Naive thymus-derived CD8-positive, alpha-beta T cell (primary cell): ENCODE results near the gene PTGES2. TPM values are rescaled to one million over a fixed set of nuclear protein-coding genes. Genes with fewer than 3 reads are reported as not detected.
A peak's percentile ranks its signal among the peaks of the same experiment; 100 is the strongest.
"Not testable (repeated sequence)": the region's sequence is repeated elsewhere in the genome, so short reads cannot be mapped to it uniquely, and the experiment has no call there.

Source experiments
- ATAC-seq, 2 donors: fragments of 150-1000 bp; cut with Tn5 transposase in 1 of 2; sonication (Bioruptor Pico), chemical (Tn5 transposase) in 1 of 2; 1 replicate in 1 of 2; 2 replicates in 1 of 2; pipeline ENCODE4 v1.10.0; 2021; ENCODE audit warnings: mild to moderate bottlenecking in 2 of 2, moderate library complexity in 2 of 2
- POLR2A ChIA-PET: fragments of 350-600 bp; sonication (Branson Sonifier 250); formaldehyde crosslinking; loops from one replicate; lab custom pipeline; 2021; ENCODE audit warnings: antibody characterized with exemption; lab: Charles Lee
- DNase-seq, 10 donors: peaks; one replicate each; pipeline versions ENCODE4 v3.0.0 to v3.0.0-alpha.2; 2020 to 2022
- H3K27ac Mint-ChIP-seq, 10 donors: one replicate each; pipeline ENCODE4 v1.8.0; 2020 to 2022; ENCODE audit warnings: mild to moderate bottlenecking in 10 of 10, mixed read lengths in 10 of 10, moderate library complexity in 4 of 10, inconsistent platforms in 1 of 10
- H3K27me3 Mint-ChIP-seq, 5 donors: one replicate each; pipeline ENCODE4 v1.8.0; 2021 to 2022; ENCODE audit warnings: mixed read lengths in 5 of 5
- H3K36me3 Mint-ChIP-seq, 3 donors: one replicate each; pipeline ENCODE4 v1.8.0; 2020 to 2022; ENCODE audit warnings: mixed read lengths in 3 of 3, mild to moderate bottlenecking in 2 of 3, inconsistent platforms in 1 of 3
- H3K4me1 Mint-ChIP-seq, 4 donors: one replicate each; pipeline ENCODE4 v1.8.0; 2021 to 2022; ENCODE audit warnings: mixed read lengths in 4 of 4
- H3K4me3 Mint-ChIP-seq, 10 donors: one replicate each; pipeline ENCODE4 v1.8.0; 2020 to 2022; ENCODE audit warnings: mild to moderate bottlenecking in 10 of 10, mixed read lengths in 10 of 10, moderate library complexity in 6 of 10, inconsistent platforms in 1 of 10
- H3K9me3 Mint-ChIP-seq, 9 donors: one replicate each; pipeline ENCODE4 v1.8.0; 2020 to 2022; ENCODE audit warnings: mixed read lengths in 9 of 9, mild to moderate bottlenecking in 3 of 9, inconsistent platforms in 1 of 9, moderate library complexity in 1 of 9
- polyA plus RNA-seq, 3 donors: library from polyadenylated mRNA; unstranded; fragments of 300-500 nt; fragmentation: Illumina TruSeq; gene quantifications; one replicate each; pipeline ENCODE4 v1.2.3, GENCODE V29; 2021
- total RNA-seq, 8 experiments: library from RNA in 2 of 8; stranded (reverse) in 2 of 8; gene quantifications; one replicate each; pipeline ENCODE4 v1.2.3 and lab custom pipeline; 2021 to 2026

The PTGES2 gene
- total and polyA plus RNA-seq, 5 experiments from 2014 or later = 28.9 to 75.6 (median 49.8) TPM

DNA sequence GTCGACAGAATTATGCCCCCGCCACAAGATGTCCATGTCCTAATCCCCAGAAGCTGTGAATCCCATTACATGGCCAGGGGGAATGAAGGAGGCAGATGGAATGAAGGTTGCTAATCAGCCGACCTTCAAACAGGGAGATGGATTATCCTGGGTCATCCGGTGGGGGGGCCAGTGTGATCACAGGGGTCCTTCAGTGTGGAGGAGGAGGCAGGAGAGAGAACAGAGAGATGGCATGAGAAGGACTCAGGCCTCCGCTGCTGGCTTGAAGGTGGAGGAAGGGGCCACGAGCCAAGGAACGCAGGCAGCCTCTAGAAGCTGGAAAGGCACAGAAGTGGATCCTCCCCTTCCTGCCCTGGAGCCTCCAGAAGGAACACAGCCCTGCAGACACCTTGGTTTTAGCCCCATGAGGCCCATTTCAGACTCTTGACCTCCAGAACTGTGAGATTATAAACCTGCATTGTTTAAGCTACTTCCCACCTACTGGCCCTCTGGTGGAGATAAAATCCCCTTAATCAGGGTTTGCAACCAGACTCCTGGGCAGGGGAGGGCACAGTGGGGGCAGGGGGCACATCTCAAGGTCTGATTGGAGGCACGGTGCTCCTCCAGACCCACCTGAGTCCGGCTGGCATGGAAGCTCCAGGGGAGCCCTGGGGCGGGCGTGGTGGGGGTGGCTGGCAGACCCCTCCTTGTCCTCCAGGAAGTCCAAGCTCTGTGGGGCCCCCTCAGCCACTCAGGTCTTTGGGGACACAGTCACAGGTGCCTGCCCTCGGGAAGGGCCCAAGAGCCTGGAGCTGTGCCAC is 13.8 kb downstream of the PTGES2 start:
- peaks cover 7 to 27% (median 15%) of the 10 kb centered on the region in 4 donors for H3K4me1 Mint-ChIP-seq
- DNase-seq (no peak), ATAC-seq (no peak)
- H3K9me3 Mint-ChIP-seq = no peaks in the 10 kb centered on the region
- H3K27me3 Mint-ChIP-seq = no peaks in the 10 kb centered on the region
- POLR2A ChIA-PET = interaction anchor here (0.6 to 1.7 kb wide), 5 partner anchors 9 to 299 kb away, joined by 3 to 5 read pairs (median 4); no protein-coding TSS in a partner anchor
- peak overlapping the region in 2 of 10 donors; percentile 24 to 70 for H3K27ac Mint-ChIP-seq
- no peak overlapping the region for H3K4me3 Mint-ChIP-seq
- H3K36me3 Mint-ChIP-seq = peaks cover 0 to 38% (median 6%) of the 10 kb centered on the region in 3 donors

GRCh38 chr9:128111726-128112125 is 15.8 kb downstream of the PTGES2 start:
- H3K9me3 Mint-ChIP-seq, ATAC-seq, H3K27me3 Mint-ChIP-seq, H3K4me3 Mint-ChIP-seq: not testable (repeated sequence)
- peak in 1 of 10 donors; percentile 16 for DNase-seq
- POLR2A ChIA-PET = interaction anchor here (0.8 kb wide), 2 partner anchors 14 to 44 kb away, joined by 3 to 7 read pairs; partner anchors contain the start of gene SLC25A25
- H3K27ac Mint-ChIP-seq = peak overlapping the region in 1 of 10 donors; percentile 34
- peaks cover 0 to 52% (median 6%) of the 10 kb centered on the region in 3 donors for H3K36me3 Mint-ChIP-seq
- peaks cover 7 to 20% (median 11%) of the 10 kb centered on the region in 4 donors for H3K4me1 Mint-ChIP-seq

- Mint-ChIP-seq H3K4me3 (no peak overlapping the region), H3K4me1 (peaks cover 12 to 26% (median 16%) of the 10 kb centered on the region in 4 donors), H3K9me3 (no peaks in the 10 kb centered on the region), H3K36me3 (peaks cover 0 to 67% (median 10%) of the 10 kb centered on the region in 3 donors), H3K27me3 (no peaks in the 10 kb centered on the region), H3K27ac (peak overlapping the region in 7 of 10 donors; percentile 33 to 62 (median 50))
- POLR2A ChIA-PET = interaction anchor here (1.3 to 3.5 kb wide), 2 partner anchors 11 to 42 kb away, joined by 3 to 13 read pairs; partner anchors contain the start of genes NAIF1 and SLC25A25
- no peak for DNase-seq
- ATAC-seq = no peak
Observed at GRCh38 chr9:128109050-128109709, 18.3 kb downstream of the PTGES2 start.

- Mint-ChIP-seq H3K4me3 (no peak overlapping the region), H3K9me3 (no peaks in the 10 kb centered on the region), H3K27ac (peak overlapping the region in 5 of 10 donors; percentile 25 to 81 (median 47)), H3K36me3 (peaks cover 0 to 70% (median 9%) of the 10 kb centered on the region in 3 donors), H3K27me3 (no peaks in the 10 kb centered on the region), H3K4me1 (peaks cover 15 to 33% (median 23%) of the 10 kb centered on the region in 4 donors)
- ATAC-seq (no peak), DNase-seq (no peak)
- POLR2A ChIA-PET = interaction anchor here (0.8 to 3.5 kb wide), 3 partner anchors 10 to 41 kb away, joined by 3 to 13 read pairs (median 3); partner anchors contain the start of genes NAIF1 and SLC25A25
Observed at GRCh38 chr9:128108269-128109049, 19.1 kb downstream of the PTGES2 start.

- peaks cover 0 to 74% (median 7%) of the 10 kb centered on the region in 3 donors for H3K36me3 Mint-ChIP-seq
Observed at GRCh38 chr9:128107468-128108268, 19.9 kb downstream of the PTGES2 start.

DNA sequence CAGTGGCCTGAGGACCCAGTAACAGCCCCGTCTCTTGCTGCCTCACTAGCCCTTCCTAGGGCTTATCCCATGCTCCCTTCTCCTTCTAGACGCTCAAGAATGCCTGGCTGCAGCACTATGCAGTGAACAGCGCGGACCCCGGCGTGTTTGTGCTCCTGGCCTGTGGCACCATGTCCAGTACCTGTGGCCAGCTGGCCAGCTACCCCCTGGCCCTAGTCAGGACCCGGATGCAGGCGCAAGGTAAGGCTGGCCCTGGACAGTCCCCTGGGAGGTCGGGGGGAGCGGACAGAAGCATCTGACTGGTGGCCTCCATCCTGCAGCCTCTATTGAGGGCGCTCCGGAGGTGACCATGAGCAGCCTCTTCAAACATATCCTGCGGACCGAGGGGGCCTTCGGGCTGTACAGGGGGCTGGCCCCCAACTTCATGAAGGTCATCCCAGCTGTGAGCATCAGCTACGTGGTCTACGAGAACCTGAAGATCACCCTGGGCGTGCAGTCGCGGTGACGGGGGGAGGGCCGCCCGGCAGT is 20.5 kb downstream of the PTGES2 start:
- DNase-seq = peak in 1 of 10 donors; percentile 27
- no peak for ATAC-seq
- no peaks in the 10 kb centered on the region for H3K27me3 Mint-ChIP-seq
- H3K27ac Mint-ChIP-seq = peak overlapping the region; percentile 62 to 90 (median 81)
- POLR2A ChIA-PET = interaction anchor here (0.7 to 3.5 kb wide), 6 partner anchors 9 to 158 kb away, joined by 3 to 13 read pairs (median 4); partner anchors contain the start of genes NAIF1 and SLC25A25
- H3K4me1 Mint-ChIP-seq = peaks cover 21 to 46% (median 32%) of the 10 kb centered on the region in 4 donors
- H3K9me3 Mint-ChIP-seq = no peaks in the 10 kb centered on the region
- peak overlapping the region in 3 of 10 donors; percentile 29 to 41 (median 29) for H3K4me3 Mint-ChIP-seq
- peaks cover 0 to 80% (median 12%) of the 10 kb centered on the region in 3 donors for H3K36me3 Mint-ChIP-seq

More at GRCh38 chr9:128107468-128108268, 19.9 kb downstream of the PTGES2 start:
- POLR2A ChIA-PET = interaction anchor here (0.7 to 3.5 kb wide), 7 partner anchors 10 to 75 kb away, joined by 3 to 13 read pairs (median 3); partner anchors contain the start of genes NAIF1 and SLC25A25
- ATAC-seq (no peak), DNase-seq (peak in 1 of 10 donors; percentile 57)
- peaks cover 20 to 40% (median 29%) of the 10 kb centered on the region in 4 donors for H3K4me1 Mint-ChIP-seq
- H3K27ac Mint-ChIP-seq = peak overlapping the region in 5 of 10 donors; percentile 27 to 89 (median 66)
- H3K27me3 Mint-ChIP-seq = no peaks in the 10 kb centered on the region
- no peaks in the 10 kb centered on the region for H3K9me3 Mint-ChIP-seq
- no peak overlapping the region for H3K4me3 Mint-ChIP-seq

GRCh38 chr9:128106181-128106939 is 21.2 kb downstream of the PTGES2 start:
- H3K9me3 Mint-ChIP-seq = no peaks in the 10 kb centered on the region
- DNase-seq (peak in 1 of 10 donors; percentile 50), ATAC-seq (peak; percentile 41 to 50)
- peak overlapping the region; percentile 62 to 90 (median 81) for H3K27ac Mint-ChIP-seq
- no peaks in the 10 kb centered on the region for H3K27me3 Mint-ChIP-seq
- peaks cover 21 to 51% (median 33%) of the 10 kb centered on the region in 4 donors for H3K4me1 Mint-ChIP-seq
- H3K4me3 Mint-ChIP-seq = peak overlapping the region in 7 of 10 donors; percentile 7 to 47 (median 36)
- H3K36me3 Mint-ChIP-seq = peaks cover 0 to 79% (median 14%) of the 10 kb centered on the region in 3 donors
- POLR2A ChIA-PET = interaction anchor here (0.7 to 3.5 kb wide), 6 partner anchors 9 to 157 kb away, joined by 3 to 13 read pairs (median 4); partner anchors contain the start of genes NAIF1 and SLC25A25

DNA sequence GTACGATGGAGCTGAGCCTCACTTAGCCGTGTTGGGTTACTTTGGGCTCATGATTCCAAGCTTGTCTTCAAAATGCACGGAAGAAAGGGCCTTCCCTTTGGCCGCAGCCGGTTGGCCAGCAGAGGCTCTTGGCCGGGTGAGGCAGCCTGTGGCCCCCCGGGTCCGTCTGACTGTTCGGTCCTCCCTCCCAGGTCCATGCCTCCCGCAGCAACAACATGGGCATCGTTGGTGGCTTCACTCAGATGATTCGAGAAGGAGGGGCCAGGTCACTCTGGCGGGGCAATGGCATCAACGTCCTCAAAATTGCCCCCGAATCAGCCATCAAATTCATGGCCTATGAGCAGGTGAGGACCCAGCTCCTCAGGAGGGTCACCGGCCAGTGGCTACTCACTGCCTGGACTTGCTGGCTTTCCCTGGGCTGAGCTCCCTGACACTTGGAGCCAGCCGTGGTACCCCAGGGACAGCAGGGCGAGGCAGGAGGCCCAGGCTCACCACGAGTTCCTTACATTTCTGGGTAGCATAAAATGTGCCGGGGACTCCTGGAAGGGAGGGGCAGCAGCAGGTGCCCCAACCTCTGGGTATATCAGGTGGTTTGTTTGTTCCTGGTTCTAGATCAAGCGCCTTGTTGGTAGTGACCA is 21.9 kb downstream of the PTGES2 start:
- no peak for ATAC-seq
- no peak for DNase-seq
- POLR2A ChIA-PET = interaction anchor here (0.6 to 3.5 kb wide), 4 partner anchors 38 to 242 kb away, joined by 3 to 13 read pairs (median 6); partner anchors contain the start of genes NAIF1 and SLC25A25
- H3K27me3 Mint-ChIP-seq = no peaks in the 10 kb centered on the region
- no peak overlapping the region for H3K4me3 Mint-ChIP-seq
- H3K36me3 Mint-ChIP-seq = peaks cover 0 to 82% (median 17%) of the 10 kb centered on the region in 3 donors
- H3K4me1 Mint-ChIP-seq = peaks cover 21 to 56% (median 34%) of the 10 kb centered on the region in 4 donors
- H3K27ac Mint-ChIP-seq = peak overlapping the region in 1 of 10 donors; percentile 18
- H3K9me3 Mint-ChIP-seq = no peaks in the 10 kb centered on the region

DNA sequence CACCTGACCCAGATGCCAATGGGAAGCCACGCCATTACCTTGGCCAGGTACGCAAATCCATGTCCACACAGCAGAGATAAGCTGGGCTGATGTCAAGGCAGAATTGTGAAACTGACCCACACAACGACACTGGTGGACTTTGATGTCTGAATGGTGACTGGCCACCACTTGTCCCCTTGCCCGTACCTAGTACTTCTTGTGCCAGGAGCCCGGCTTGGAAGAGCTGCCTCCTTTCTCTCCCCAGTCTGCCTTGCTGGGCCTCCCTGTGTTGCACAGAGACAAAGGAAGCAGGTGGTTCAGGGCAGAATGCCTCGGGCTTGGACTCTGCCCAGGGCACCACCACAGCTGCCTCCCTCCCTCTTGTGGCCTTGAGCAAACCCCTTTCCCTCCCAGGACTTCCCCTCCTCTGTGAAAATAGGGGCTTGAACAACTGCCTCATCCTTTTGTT is 23.3 kb downstream of the PTGES2 start:
- peaks cover 0 to 72% (median 17%) of the 10 kb centered on the region in 3 donors for H3K36me3 Mint-ChIP-seq

More for the DNA sequence above, 23.3 kb downstream of the PTGES2 start:
- POLR2A ChIA-PET = interaction anchor here (0.7 to 3.2 kb wide), 8 partner anchors 10 to 162 kb away, joined by 3 to 15 read pairs (median 4); partner anchors contain the start of genes NAIF1 and SLC25A25
- H3K9me3 Mint-ChIP-seq = no peaks in the 10 kb centered on the region
- H3K4me3 Mint-ChIP-seq = no peak overlapping the region
- no peak for DNase-seq
- H3K4me1 Mint-ChIP-seq = peaks cover 20 to 64% (median 46%) of the 10 kb centered on the region in 4 donors
- ATAC-seq = no peak
- peak overlapping the region in 6 of 10 donors; percentile 48 to 87 (median 67) for H3K27ac Mint-ChIP-seq
- no peaks in the 10 kb centered on the region for H3K27me3 Mint-ChIP-seq
